ENCODE results near the gene PRSS21. TPM values are rescaled to one million over a fixed set of nuclear protein-coding genes. Genes with fewer than 3 reads are reported as not detected.

The PRSS21 gene
- total RNA-seq, 1 donor from 2014 or later, result not detected

- DNase-seq (ENCODE audit: missing footprints) (no peak), ATAC-seq (no peak)
- intact Hi-C loops (cut with DNase I), result no loop called here
Measured at GRCh38 chr16:2820836-2821486, 3.9 kb downstream of the PRSS21 start.

GRCh38 chr16:2821487-2822157 is 4.6 kb downstream of the PRSS21 start:
- no peak for DNase-seq (ENCODE audit: missing footprints)
- ATAC-seq, result no peak
- intact Hi-C loops (cut with DNase I), result no loop called here

GRCh38 chr16:2822158-2822495 is 5.1 kb downstream of the PRSS21 start:
- DNase-seq (ENCODE audit: missing footprints) (no peak), ATAC-seq (no peak)
- intact Hi-C loops (cut with DNase I), result no loop called here

GRCh38 chr16:2822496-2822895 is 5.5 kb downstream of the PRSS21 start:
- ATAC-seq (no peak), DNase-seq (ENCODE audit: missing footprints) (no peak)
- intact Hi-C loops (cut with DNase I), result no loop called here

- no peak for DNase-seq (ENCODE audit: missing footprints)
- no peak for ATAC-seq
- intact Hi-C loops (cut with DNase I), result no loop called here
Measured at GRCh38 chr16:2824626-2825025, 7.6 kb downstream of the PRSS21 start.

- intact Hi-C loops (cut with DNase I), result no loop called here
- no peak for DNase-seq (ENCODE audit: missing footprints)
- no peak for ATAC-seq
Measured at GRCh38 chr16:2825049-2825742, 8.2 kb downstream of the PRSS21 start.

GRCh38 chr16:2825906-2826305 is 8.9 kb downstream of the PRSS21 start:
- DNase-seq (ENCODE audit: missing footprints) (no peak), ATAC-seq (no peak)
- intact Hi-C loops (cut with DNase I), result no loop called here

- DNase-seq (ENCODE audit: missing footprints) (no peak), ATAC-seq (no peak)
- intact Hi-C loops (cut with DNase I), result no loop called here
Measured at GRCh38 chr16:2826591-2827373, 9.7 kb downstream of the PRSS21 start.

- intact Hi-C loops (cut with DNase I), result no loop called here
- ATAC-seq (no peak), DNase-seq (ENCODE audit: missing footprints) (no peak)
Measured at GRCh38 chr16:2827374-2827791, 10.3 kb downstream of the PRSS21 start.

- ATAC-seq (no peak), DNase-seq (ENCODE audit: missing footprints) (no peak)
- intact Hi-C loops (cut with DNase I), result no loop called here
Measured at GRCh38 chr16:2827831-2828520, 10.9 kb downstream of the PRSS21 start.

GRCh38 chr16:2828521-2828840 is 11.4 kb downstream of the PRSS21 start:
- DNase-seq (ENCODE audit: missing footprints), result no peak

GRCh38 chr16:2828876-2829430 is 11.9 kb downstream of the PRSS21 start:
- DNase-seq (ENCODE audit: missing footprints) (no peak), ATAC-seq (no peak)
- intact Hi-C loops (cut with DNase I), result no loop called here

More at GRCh38 chr16:2828521-2828840, 11.4 kb downstream of the PRSS21 start:
- intact Hi-C loops (cut with DNase I), result no loop called here
- ATAC-seq, result no peak

GRCh38 chr16:2829501-2830354 is 12.7 kb downstream of the PRSS21 start, which contains the start of gene ZG16B:
ZG16B (plus strand) TSS chr16:2830303; CDS start chr16:2830442, 139 bp downstream.
- no peak for DNase-seq (ENCODE audit: missing footprints)
- ATAC-seq, result no peak
- intact Hi-C loops (cut with DNase I), result no loop called here

- intact Hi-C loops (cut with DNase I), result no loop called here
- no peak for ATAC-seq
- DNase-seq (ENCODE audit: missing footprints), result no peak
Measured at GRCh38 chr16:2830355-2830695, 13.3 kb downstream of the PRSS21 start.

- intact Hi-C loops (cut with DNase I), result no loop called here
- DNase-seq (ENCODE audit: missing footprints) (no peak), ATAC-seq (no peak)
Measured at GRCh38 chr16:2831203-2831602, 14.2 kb downstream of the PRSS21 start.

GRCh38 chr16:2833776-2834175 is 16.7 kb downstream of the PRSS21 start:
- intact Hi-C loops (cut with DNase I), result no loop called here
- no peak for ATAC-seq
- DNase-seq (ENCODE audit: missing footprints), result no peak

- ATAC-seq, result no peak
- intact Hi-C loops (cut with DNase I), result no loop called here
- DNase-seq (ENCODE audit: missing footprints), result no peak
Measured at GRCh38 chr16:2834968-2835367, 17.9 kb downstream of the PRSS21 start.

All from Right ventricle myocardium inferior (tissue), 1 donor.